ENCODE data around the gene CDYL2. TPM values are rescaled to one million over a fixed set of nuclear protein-coding genes. Genes with fewer than 3 reads are reported as not detected.
"Not testable (repeated sequence)": the region's sequence is repeated elsewhere in the genome, so short reads cannot be mapped to it uniquely, and the experiment has no call there.

CDYL2 gene
- total RNA-seq, 1 experiment from 2014 or later, result 7.1 TPM

DNA sequence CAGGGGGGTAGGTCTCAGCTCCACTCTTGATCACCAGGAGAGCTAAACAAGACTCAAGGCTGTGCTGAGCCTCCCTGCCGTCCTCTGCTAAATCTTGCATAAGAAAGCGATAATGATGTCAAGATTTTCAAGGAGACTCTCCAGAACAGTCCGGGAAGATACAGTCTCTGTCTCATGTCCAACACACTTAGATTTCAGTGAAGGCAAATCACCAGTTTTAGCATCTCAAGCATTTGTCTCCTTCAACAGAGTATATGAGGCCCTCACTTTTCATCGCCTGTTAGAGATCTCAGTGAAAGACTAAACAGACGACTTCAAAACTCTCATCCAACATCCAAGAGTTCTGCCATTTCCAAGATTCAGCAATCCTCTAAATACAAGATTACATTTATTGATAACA, 13.6 kb downstream of the CDYL2 start:
- BruUV-seq (replicated peaks), result no TSS peak
- Mint-ChIP-seq H3K4me1 (ENCODE audit: insufficient read depth, unreplicated experiment) (peaks cover 5% of the 10 kb centered on the region), H3K36me3 (ENCODE audit: insufficient read depth, unreplicated experiment) (no peaks in the 10 kb centered on the region), H3K27me3 (ENCODE audit: insufficient read depth, unreplicated experiment) (no peaks in the 10 kb centered on the region), H3K4me3 (ENCODE audit: unreplicated experiment) (no peak overlapping the region), H3K27ac (ENCODE audit: low read depth, unreplicated experiment) (no peak overlapping the region), H3K9me3 (ENCODE audit: unreplicated experiment) (no peaks in the 10 kb centered on the region)
- POLR2A ChIA-PET, result no interaction called here
- TF ChIP-seq, protein P1, sequence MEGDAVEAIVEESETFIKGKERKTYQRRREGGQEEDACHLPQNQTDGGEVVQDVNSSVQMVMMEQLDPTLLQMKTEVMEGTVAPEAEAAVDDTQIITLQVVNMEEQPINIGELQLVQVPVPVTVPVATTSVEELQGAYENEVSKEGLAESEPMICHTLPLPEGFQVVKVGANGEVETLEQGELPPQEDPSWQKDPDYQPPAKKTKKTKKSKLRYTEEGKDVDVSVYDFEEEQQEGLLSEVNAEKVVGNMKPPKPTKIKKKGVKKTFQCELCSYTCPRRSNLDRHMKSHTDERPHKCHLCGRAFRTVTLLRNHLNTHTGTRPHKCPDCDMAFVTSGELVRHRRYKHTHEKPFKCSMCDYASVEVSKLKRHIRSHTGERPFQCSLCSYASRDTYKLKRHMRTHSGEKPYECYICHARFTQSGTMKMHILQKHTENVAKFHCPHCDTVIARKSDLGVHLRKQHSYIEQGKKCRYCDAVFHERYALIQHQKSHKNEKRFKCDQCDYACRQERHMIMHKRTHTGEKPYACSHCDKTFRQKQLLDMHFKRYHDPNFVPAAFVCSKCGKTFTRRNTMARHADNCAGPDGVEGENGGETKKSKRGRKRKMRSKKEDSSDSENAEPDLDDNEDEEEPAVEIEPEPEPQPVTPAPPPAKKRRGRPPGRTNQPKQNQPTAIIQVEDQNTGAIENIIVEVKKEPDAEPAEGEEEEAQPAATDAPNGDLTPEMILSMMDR (IDR thresholded peaks at IDR 0.05; ENCODE audit: unreplicated experiment), result no peak
- intact Hi-C loops (cut with micrococcal nuclease), result no loop called here
- no peak for DNase-seq (ENCODE audit: unreplicated experiment)
- CTCF ChIA-PET, result interaction anchor here (0.6 kb wide), 1 partner anchor 1431 kb away, joined by 3 read pairs; no protein-coding TSS in a partner anchor

DNA sequence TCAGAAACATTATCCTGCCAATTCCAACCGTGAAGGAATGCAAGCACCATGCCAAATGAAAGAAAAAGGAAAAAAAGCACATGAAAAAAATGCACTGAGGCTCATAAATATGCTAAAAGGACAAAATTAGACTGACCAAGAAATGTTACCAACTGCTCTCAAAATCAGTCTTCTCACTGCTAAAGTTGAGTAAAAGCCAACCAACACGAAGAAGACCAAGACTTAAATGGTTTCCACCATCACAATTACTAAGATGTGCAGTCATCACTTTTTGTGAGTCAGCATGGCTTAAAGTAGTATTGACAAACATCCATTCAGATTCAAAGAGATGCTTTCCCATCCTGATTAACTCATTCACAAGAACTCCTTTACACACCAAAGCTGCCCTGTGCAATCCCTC, 16.4 kb downstream of the CDYL2 start:
- DNase-seq (ENCODE audit: unreplicated experiment), result no peak
- Mint-ChIP-seq H3K4me1 (ENCODE audit: insufficient read depth, unreplicated experiment) (peaks cover 5% of the 10 kb centered on the region), H3K36me3 (ENCODE audit: insufficient read depth, unreplicated experiment) (no peaks in the 10 kb centered on the region), H3K27ac (ENCODE audit: low read depth, unreplicated experiment) (no peak overlapping the region), H3K9me3 (ENCODE audit: unreplicated experiment) (peaks cover 14% of the 10 kb centered on the region), H3K27me3 (ENCODE audit: insufficient read depth, unreplicated experiment) (no peaks in the 10 kb centered on the region), H3K4me3 (ENCODE audit: unreplicated experiment) (no peak overlapping the region)
- no TSS peak for BruUV-seq (replicated peaks)
- CTCF ChIA-PET, result no interaction called here
- POLR2A ChIA-PET, result interaction anchor here (1.0 kb wide), 1 partner anchor 9 kb away, joined by 3 read pairs; no protein-coding TSS in a partner anchor
- TF ChIP-seq, protein P1 (IDR thresholded peaks at IDR 0.05; ENCODE audit: unreplicated experiment), result no peak
- intact Hi-C loops (cut with micrococcal nuclease), result no loop called here

DNA sequence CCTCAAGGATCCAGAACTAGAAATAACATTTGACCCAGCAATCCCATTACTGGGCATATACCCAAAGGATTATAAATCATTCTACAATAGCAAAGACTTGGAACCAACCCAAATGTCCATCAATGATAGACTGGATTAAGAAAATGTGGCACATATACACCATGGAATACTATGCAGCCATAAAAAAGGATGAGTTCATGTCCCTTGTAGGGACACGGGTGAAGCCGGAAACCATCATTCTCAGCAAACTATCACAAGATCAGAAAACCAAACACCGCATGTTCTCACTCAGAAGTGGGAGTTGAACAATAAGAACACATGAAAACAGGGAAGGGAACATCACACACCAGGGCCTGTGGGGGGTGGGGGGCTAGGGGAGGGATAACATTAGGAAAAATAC, 17.8 kb downstream of the CDYL2 start:
- intact Hi-C loops (cut with micrococcal nuclease); H3K4me1 Mint-ChIP-seq (ENCODE audit: insufficient read depth, unreplicated experiment); CTCF ChIA-PET; H3K4me3 Mint-ChIP-seq (ENCODE audit: unreplicated experiment); H3K27me3 Mint-ChIP-seq (ENCODE audit: insufficient read depth, unreplicated experiment); H3K27ac Mint-ChIP-seq (ENCODE audit: low read depth, unreplicated experiment); H3K36me3 Mint-ChIP-seq (ENCODE audit: insufficient read depth, unreplicated experiment); BruUV-seq (replicated peaks); POLR2A ChIA-PET; DNase-seq (ENCODE audit: unreplicated experiment): not testable (repeated sequence)
- peaks cover 21% of the 10 kb centered on the region for H3K9me3 Mint-ChIP-seq (ENCODE audit: unreplicated experiment)

DNA sequence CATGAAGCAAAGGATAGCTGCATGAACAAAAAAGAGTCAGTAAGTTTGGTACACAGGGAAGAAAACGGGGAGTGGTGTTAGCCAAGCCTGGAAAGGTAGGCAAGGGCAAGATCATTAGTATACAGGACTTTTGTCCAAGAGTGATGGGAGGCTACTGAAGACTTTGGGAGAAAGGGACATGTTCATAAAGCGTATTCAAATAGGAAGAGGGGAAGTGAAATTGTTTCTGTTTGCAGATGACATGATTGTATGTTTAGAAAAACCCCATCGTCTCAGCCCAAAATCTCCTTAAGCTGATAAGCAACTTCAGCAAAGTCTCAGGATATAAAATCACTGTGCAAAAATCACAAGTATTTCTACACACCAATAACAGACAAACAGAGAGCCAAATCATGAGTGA, 19.4 kb downstream of the CDYL2 start:
- Mint-ChIP-seq H3K27me3 (ENCODE audit: insufficient read depth, unreplicated experiment) (no peaks in the 10 kb centered on the region), H3K4me1 (ENCODE audit: insufficient read depth, unreplicated experiment) (peaks cover 5% of the 10 kb centered on the region), H3K9me3 (ENCODE audit: unreplicated experiment) (peaks cover 30% of the 10 kb centered on the region), H3K27ac (ENCODE audit: low read depth, unreplicated experiment) (no peak overlapping the region), H3K36me3 (ENCODE audit: insufficient read depth, unreplicated experiment) (no peaks in the 10 kb centered on the region), H3K4me3 (ENCODE audit: unreplicated experiment) (no peak overlapping the region)
- CTCF ChIA-PET, result interaction anchor here (1.1 kb wide), 1 partner anchor 11 kb away, joined by 3 read pairs; no protein-coding TSS in a partner anchor
- DNase-seq (ENCODE audit: unreplicated experiment), result no peak
- BruUV-seq (replicated peaks), result no TSS peak
- intact Hi-C loops (cut with micrococcal nuclease), result no loop called here
- POLR2A ChIA-PET, result no interaction called here
- TF ChIP-seq, protein P1 (IDR thresholded peaks at IDR 0.05; ENCODE audit: unreplicated experiment), result no peak

DNA sequence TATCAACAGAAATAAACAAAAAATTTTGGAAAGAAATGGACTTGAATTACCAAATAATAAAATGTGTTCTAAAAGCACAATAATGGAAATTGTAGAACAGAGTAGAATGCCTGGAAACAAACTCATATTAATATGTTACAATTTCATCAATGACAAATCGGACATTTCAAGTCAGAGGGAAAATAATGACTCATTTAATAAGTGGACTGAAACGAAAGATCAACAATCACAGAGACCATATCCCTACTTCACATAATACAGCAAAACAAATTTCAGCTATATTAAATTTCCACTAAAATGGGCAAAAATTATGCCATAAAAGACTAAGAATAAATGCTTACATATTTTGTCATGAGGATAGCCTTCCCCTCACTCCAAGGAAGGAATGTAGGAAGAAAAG, 25.7 kb downstream of the CDYL2 start:
- POLR2A ChIA-PET, result interaction anchor here (0.7 to 1.2 kb wide), 3 partner anchors 10 to 27 kb away, joined by 3 to 4 read pairs (median 4); no protein-coding TSS in a partner anchor

More for the DNA sequence above, 25.7 kb downstream of the CDYL2 start:
- H3K4me1 Mint-ChIP-seq (ENCODE audit: insufficient read depth, unreplicated experiment), result no peaks in the 10 kb centered on the region
- H3K4me3 Mint-ChIP-seq (ENCODE audit: unreplicated experiment), result peak overlapping the region; percentile 19
- no TSS peak for BruUV-seq (replicated peaks)
- no peak for DNase-seq (ENCODE audit: unreplicated experiment)
- H3K36me3 Mint-ChIP-seq (ENCODE audit: insufficient read depth, unreplicated experiment), result no peaks in the 10 kb centered on the region
- peaks cover 16% of the 10 kb centered on the region for H3K9me3 Mint-ChIP-seq (ENCODE audit: unreplicated experiment)
- CTCF ChIA-PET, result no interaction called here
- no peaks in the 10 kb centered on the region for H3K27me3 Mint-ChIP-seq (ENCODE audit: insufficient read depth, unreplicated experiment)
- H3K27ac Mint-ChIP-seq (ENCODE audit: low read depth, unreplicated experiment), result peak overlapping the region; percentile 20
- TF ChIP-seq, protein P1 (IDR thresholded peaks at IDR 0.05; ENCODE audit: unreplicated experiment), result no peak
- intact Hi-C loops (cut with micrococcal nuclease), result no loop called here

Measured in MCF 10A (cell line).